GM21717 (cell line): ENCODE data around the gene EXOC4.
"Not testable (repeated sequence)": the region's sequence is repeated elsewhere in the genome, so short reads cannot be mapped to it uniquely, and the experiment has no call there.

Experiments
- ATAC-seq: cut with Tn5 transposase; IDR thresholded peaks from one replicate; pipeline ENCODE4 v1.9.1; 2021; ENCODE audit warnings: mild to moderate bottlenecking, moderate library complexity; ENCODE audit not compliant: unreplicated experiment

Gene EXOC4

DNA sequence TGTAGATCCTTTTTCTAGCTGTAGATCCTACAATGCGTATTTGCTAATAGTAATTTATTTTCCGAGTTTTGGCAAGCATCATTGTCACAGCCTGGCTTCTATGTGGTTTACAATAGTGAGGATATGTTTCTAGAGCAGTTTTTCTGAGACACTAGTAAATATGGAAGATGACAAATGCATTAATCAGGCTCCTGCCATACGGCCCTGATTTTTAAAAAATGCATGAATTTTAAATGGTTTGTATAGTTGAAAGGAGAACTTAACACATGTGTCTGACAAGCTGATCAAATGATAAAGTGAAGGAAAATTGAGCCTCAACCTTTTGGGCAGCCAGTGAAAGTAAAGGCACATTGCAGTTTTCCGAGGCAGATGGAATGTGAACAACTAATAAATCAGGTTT lies 354.1 kb downstream of the EXOC4 start:
- ATAC-seq, result no peak

DNA sequence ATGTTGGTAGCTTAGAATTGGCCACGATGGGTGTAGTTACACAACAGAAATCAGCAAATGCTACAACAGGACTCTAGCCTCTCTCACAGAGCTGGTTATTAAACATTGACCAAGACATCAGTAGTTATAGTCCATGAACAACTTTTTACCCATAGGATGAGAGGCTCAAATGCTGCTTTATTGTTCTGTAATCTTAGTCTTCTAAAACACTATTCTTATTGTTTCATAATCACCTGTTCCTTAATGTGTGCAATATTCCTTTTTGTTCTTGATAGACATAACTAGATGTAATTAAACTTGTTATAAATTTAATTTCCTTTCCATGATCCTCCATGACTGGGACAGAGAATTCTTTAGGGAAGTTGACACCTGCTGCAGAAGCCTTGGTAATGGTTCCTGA lies 356.9 kb downstream of the EXOC4 start:
- ATAC-seq, result no peak

DNA sequence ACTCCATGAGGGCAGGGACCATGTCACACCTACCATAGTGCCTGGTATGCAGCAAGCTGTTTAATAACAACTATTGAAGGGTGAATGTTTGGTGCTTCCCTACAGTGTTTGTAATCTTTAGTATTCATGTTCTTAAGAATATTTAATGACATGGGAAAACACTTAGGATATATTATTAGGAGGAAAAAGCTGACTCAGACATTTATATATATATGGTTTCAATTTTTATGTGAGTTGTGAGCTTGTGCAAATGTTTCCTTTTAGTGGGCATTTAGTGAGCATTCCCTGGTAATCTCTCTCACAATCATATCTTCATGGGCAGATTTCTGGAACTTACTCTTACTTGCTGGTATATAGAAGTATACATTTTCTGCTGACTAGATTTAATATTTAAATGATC lies 359.1 kb downstream of the EXOC4 start:
- no peak for ATAC-seq

DNA sequence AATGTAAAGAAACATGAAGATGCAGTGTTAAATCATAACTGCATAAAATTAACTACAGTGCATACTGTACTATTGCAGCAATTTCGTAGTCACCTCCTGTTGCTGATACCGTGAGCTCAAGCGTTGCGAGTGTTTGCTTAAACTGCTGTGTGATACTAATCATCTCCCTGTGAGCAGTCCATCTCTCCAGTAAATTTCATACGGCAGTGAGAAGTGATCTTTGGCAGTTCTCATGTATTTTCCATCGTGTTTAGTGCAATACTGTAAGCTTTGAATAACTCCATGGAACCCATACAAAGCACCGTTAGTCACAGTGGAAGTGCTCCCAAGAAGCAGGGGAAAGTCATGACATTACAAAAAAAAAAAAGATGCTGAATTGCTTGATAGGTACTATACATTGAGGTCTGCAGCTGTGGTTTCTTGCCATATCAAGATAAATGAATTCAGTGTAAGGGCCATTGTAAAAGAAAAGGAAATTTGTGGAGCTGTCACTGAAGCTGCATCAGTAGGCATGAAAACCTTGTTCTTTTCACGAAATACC lies 360.4 kb downstream of the EXOC4 start:
- no peak for ATAC-seq

DNA sequence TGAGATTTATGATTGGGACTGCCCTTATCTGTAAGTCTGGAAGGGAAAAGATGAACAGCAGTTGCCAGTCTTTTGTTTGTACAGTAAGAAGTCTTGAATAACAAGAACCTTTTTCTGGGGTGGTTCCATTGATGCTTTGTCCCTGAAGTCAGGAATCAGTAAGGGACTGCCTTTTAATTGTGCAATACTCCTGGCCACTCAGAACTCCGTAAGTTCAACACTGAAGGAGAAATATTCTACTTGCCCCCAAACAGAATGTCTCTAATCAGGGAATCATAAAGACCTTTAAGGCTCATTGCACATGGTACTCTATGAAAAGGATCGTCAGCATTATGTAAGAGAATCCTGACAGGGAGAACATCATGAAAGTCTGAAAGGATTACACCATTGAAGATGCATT lies 361.4 kb downstream of the EXOC4 start:
- ATAC-seq, result no peak

DNA sequence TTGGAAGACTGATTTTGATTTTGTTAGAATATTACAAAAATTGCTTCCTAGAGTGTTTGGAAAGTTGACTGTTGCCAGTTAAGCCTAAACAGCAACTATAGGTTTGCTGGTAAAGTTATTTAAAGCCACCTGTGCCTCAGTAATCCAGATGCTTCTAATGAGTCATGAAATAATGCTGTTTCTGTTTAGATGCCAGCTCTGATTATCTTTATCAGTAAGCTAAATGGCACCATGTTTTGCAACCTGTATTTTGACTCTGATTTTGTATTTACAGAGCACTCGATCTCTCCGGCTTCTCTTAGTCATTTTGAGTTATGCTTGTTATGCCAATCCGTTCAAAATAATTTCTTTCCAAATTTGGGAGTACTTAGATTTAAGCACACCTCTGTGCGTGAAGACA lies 366.1 kb downstream of the EXOC4 start:
- no peak for ATAC-seq

DNA sequence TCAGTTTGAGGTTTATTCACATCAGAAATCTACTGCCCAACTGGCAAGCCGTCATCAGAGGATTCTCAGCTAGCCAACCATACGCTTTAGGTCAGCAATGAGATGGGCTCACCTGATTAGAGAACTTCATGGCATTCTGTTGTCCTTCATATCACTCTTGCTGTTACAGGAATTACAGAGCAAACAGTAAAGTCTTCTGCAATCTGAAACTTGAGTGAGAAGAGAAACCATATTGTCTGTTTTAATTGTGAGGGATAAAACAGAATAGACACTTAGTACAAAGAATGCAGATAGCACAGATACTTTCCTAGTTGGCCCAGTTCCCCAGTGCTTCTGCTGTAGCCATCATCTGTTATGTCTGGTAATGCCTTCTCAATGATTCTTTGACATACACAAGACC lies 366.6 kb downstream of the EXOC4 start:
- ATAC-seq, result no peak

DNA sequence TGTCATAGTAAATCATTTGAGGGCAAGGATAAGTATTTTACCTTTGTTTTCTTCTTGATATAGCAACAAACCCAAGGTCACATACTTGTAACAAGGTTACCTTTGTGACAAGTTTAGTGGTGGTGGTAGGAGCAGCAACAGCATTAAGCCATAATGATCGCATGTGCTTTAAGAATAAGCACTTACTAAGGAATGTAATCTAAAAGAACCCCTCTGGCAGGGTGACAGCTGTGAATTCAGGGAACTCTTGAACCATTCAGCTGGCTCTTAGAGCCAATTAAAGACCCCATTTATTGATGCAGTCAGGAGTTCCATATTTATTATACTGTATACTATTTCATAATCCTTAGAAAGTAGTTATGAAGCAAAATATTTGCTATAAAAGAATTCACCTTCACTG lies 370.8 kb downstream of the EXOC4 start:
- ATAC-seq, result no peak

DNA sequence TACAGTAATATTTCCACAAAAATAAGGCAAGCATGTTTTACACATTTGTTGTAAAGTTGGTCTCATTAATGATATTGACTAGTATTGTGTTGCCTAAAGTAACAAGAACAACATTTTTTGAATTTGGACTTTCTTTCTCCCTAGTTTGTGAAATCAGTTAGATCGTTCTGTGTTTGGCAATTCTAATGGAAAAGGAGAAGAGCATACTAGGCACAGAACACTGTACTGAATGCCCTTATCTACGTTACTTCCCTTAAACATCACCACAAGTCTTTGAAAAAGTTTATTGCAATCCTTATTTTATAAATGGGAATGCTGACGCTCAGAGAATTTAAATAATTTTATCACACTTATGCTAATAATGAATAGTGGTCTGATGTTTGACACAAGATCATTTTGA lies 372.2 kb downstream of the EXOC4 start:
- no peak for ATAC-seq

DNA sequence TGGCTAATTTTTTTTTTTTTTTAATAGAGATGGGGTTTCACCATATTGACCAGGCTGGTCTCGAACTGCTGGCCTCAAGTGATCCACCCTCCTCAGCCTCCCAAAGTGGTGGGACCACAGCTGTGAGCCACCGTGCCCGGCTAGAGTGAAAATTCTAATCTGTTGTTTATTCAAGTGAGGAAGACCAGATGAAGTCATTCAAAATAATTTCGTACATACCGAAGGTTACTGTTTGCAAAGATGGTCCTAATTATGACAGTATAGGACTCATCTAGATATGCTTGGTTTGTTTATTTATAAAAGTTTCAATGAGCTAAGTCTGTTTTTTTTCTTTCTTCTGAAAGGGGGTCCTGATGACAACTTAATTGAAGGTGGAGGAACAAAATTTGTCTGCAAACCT lies 376.8 kb downstream of the EXOC4 start:
- no peak for ATAC-seq

DNA sequence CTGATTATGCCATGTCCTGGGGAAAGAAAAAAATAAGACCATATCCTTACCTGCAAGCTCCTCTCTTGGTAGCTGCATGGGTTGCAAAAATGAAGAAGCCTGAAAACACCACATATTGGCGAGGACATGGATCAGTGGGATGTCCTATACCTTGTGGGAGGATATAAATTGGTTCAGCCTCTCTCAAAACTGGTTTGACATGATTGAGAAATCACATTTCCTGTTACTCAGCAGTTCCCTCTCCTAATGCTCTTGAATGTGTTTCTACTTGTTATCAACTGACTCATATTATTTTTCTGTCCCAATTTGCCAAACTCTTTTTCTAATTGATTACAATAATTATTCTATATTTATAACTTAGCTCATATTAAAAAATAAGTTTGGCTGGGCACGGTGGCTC lies 380.2 kb downstream of the EXOC4 start:
- ATAC-seq, result no peak

DNA sequence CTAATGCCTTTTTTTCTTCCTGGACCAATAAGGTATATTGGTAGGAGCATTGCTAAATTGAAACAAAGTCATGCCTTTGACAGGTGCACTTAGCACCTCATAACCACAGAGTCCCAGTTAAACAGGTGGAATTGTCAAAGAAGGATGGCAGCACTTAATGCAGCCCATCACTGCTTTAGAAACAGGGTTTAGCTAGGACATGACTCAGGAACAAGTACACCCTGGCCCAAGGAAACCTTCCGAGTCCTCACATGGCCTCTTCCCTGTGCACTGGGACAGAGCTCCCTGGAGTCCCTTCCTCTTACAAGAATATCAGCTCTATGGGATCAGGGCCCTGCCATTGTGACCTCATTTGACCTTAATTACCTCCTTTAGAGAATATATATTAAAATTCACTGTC lies 382.7 kb downstream of the EXOC4 start:
- ATAC-seq, result no peak

DNA sequence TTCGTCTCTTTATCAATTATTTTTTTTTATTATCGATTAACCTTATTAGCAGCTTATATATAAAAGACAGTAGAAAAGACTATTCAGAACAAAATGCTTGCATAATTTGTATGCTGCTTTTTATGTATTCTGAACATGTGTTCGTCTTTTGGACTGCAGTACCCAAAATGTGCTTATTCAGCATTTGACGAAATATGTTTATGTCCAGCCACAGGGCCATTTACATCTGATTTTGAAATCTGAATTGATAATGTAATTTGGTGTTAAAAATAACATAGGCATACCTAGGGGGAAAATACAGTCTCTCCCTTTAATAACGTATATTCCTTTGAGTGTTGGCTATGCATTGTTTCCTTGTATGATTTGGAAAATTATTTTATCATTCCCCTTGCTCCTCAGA lies 386.0 kb downstream of the EXOC4 start:
- no peak for ATAC-seq

DNA sequence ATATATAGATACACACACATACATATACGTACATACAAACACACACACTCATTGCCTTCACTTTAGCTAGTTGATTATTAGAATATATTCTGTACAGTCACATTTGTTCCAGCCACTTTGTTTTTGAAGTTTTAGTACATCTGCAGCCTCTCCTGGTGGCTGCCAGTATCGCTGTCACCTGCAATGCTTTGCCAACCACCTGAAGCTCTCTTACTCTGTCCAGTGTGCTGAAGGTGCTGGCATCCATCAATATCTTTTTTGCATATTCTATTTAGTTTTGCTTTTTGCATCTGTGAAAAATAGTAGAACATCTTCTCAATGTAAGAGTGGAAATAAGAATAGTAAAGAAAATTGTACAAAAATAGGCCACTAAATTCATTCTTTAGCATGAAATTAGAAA lies 388.6 kb downstream of the EXOC4 start:
- ATAC-seq, result no peak

DNA sequence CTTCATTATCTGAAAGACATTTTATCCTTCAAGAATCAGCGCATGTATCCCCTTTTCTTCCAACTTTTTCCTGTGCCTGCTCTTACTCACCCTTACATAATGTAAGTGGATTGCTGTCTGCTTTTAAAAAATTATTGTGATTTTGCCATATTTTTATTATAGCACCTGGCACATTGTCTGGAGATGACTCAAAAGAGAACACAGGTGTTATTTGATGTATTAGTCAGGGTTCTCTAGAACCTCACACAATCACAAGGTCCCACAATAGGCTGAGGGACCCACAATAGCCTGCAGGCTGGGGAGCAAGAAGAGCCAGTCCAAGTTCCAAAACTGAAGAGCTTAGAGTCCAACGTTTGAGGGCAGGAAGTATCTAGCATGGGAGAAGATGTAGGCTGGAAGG lies 390.0 kb downstream of the EXOC4 start:
- no peak for ATAC-seq

DNA sequence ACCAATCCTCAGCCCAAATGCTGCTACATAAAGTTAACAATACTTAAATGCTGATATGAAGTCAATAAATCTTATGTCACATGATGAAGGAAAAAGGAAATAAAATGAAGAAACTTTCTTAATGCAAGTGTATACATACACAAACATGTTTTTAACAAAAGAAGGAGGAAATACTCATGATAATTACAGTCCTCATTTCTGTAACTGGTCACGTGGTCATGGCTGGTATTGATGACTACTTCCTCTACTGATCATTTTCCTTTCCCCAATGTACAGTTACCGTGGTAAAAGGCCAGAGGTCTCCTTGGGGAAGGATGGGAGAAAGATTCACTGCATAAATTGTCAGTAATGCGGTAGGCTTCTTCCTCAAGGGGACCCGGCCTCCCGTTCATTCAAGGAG lies 390.8 kb downstream of the EXOC4 start:
- ATAC-seq, result not testable (repeated sequence)

DNA sequence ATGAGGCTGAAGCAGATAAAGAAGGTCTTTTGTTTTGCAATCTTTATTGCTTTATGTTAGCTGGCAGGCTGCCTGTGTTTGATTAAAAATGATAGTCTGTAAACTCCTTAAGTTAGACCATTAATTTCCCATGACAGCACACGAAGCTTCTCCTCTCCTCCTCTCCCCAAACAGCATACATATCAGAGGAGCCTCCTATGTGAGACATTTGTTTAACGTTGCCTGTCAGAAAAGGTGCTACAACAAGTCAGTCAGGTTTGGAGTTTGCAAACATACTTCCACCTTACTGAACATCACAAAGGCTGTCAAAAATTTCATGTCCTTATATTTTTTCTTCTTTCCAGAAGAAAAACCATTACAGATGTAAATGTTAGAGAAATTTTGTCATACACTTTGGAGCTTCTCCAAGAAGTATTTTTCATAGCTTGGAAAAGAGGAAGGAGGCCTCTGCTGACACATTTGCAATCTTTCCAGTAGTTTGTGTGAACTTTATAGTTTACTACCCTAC lies 393.1 kb downstream of the EXOC4 start:
- no peak for ATAC-seq

DNA sequence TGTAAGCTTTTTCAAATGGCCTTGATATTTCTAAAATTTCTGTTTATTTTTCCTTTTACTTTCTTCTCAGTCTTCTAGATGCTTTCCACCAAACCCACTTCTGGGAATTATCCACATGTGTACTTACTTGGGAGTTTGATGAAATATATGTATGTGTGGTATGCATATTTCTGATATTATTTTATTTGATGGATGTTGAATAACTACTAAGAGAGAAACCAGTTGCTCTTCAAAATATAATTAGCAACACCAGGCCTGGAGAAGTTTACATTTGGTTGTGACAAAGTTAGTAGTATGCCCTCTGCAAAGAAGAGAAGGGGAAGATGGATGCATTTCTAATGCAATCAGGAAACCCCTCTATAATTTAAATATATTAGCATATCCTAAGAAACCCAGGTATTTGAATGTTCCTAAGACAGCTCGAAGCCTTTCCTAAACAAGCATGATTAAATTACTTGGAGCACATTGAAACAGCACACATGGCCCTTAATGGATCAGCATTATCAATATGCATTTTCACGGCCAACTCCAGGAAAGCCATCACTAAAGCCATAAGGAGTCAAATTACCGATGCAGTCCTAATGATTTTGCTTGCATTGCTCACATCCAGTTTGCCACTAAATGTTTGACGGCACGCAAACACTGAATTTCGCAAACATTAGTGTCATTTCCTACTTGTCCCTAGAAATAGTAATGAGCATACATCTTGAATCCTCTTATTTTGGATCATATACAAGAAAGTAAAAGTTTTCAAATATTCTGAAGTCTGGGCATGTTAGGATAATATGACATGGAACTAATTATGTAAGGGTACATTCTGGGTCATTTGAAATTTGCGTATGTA lies 393.8 kb downstream of the EXOC4 start:
- ATAC-seq, result no peak

DNA sequence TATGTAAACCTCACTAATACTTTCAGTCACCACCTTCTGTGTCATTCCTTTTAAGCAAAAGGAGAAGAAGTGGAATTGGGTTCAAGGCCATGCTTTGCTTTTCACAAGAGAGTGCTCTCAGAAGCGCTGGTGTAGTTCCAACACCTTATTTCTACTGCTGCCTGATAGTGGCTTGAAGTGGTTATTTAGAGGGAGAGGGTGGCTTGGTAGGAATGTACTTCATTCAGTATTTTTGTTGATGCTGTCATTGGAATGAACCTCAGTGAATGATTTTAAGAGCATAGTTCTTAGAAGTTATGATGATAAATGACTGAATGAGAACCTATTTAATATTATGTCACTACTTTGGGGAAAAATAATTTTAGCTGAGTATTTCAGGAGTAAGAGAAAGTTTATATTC lies 396.7 kb downstream of the EXOC4 start:
- no peak for ATAC-seq

DNA sequence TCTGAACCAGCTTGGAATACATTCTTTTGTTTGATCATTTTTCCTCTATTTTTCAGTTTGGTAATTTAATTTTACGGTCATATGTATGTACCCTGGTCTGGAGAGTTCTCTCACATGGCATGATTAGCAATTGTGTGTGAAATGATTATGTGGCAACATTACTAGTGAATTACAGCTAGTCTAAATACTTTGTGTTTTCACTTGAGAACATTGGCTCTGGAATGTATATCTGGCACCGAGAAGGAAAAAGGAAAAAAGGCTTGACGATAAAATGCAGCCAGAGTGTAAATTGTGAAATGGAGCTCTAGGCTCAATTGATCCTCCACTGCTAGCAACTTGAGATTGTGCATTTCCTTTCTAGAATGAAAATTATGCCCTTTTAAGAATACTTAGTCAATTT lies 397.2 kb downstream of the EXOC4 start:
- ATAC-seq, result no peak

DNA sequence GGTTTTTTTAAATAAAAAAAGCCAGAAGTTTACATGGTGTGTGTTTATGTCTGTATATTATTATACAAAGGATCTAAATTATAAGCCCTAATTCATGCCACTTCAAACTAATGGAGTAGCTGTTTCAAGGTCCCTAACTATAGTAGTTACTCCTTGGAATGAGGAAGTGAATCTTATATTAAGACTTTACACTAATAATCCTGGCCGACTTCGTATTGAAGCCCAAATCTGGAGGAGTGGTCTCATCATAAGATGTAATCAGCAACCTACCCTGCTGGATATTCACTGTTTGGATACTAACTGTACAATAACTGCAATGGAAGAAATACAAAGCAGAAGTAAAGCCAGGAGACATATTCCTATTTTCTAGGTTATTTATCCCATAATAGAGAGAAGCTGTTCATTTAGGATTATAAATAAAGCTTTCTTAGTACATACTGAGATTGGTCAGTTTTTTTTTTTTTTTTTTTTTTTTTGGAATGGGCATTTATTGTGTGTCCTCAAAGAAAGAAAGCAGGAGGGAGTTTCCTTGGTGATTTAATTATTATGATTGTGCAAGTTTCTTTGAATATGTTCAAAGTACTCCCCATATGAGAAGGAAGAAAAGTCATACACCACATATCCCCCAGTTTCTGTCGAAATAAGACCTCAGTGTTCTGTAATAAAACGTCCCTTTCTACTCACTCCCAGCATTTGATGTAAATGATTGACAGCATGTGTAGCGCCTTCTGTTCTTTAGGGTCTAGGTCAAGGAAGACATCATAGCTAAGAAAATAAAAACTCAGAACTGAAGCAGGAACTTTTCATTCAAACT lies 397.8 kb downstream of the EXOC4 start:
- no peak for ATAC-seq

DNA sequence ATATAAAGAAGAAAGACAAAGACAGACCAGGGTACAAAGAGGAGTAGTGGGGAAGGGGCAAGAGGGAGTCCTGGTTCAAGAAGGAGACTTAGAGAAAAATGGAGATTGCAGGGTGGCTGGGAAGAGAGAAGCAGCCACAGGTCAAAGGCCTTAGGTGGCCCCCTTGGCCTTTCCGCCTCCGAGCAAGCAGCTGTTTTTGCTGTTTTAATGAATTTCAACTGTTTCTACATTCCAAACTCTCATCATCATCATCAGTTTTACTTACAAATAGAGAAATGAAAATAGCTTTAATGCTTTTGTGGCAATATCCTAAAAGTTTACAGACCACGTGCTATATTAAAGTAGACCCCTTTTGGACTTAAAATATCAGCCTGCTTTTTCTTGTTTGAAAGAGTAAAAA lies 399.7 kb downstream of the EXOC4 start:
- no peak for ATAC-seq
